Right lobe of liver (tissue), 6 donors: ENCODE data around the gene TSPAN14. TPM values are rescaled to one million over a fixed set of nuclear protein-coding genes. Genes with fewer than 3 reads are reported as not detected.
"Not testable (repeated sequence)": the region's sequence is repeated elsewhere in the genome, so short reads cannot be mapped to it uniquely, and the experiment has no call there.

Experiments used
- ATAC-seq, 4 donors: fragments of 200-7000 bp; cut with Tn5 transposase; one replicate each; pipeline ENCODE4 v1.9.1; 2020; ENCODE audit warnings: mild to moderate bottlenecking in 4 of 4, moderate library complexity in 4 of 4
- DNase-seq, 3 donors: peaks; one replicate each; pipeline ENCODE4 v3.0.0-alpha.2; 2020
- H3K27ac ChIP-seq, 3 donors: fragments of 200-600 bp; one replicate each; pipeline ENCODE4 v1.8.0; 2022
- H3K27me3 ChIP-seq, 2 donors: fragments of 200-600 bp; one replicate each; pipeline ENCODE4 v1.8.0; 2022
- H3K36me3 ChIP-seq, 4 donors: fragments of 200-600 bp; sonication (generic) in 1 of 4; one replicate each; pipeline versions ENCODE4 v1.5.1 to v1.8.0; 2017 to 2022; ENCODE audit warnings: control low read depth in 1 of 4
- H3K4me1 ChIP-seq, 4 donors: fragments of 200-600 bp; sonication (generic) in 1 of 4; one replicate each; pipeline versions ENCODE4 v1.5.1 to v1.8.0; 2017 to 2022; ENCODE audit warnings: control low read depth in 1 of 4
- H3K4me3 ChIP-seq, 3 donors: fragments of 200-600 bp; one replicate each; pipeline ENCODE4 v1.8.0; 2022
- H3K9me3 ChIP-seq, 4 donors: fragments of 200-600 bp; sonication (generic) in 1 of 4; one replicate each; pipeline versions ENCODE4 v1.5.1 to v1.8.0; 2017 to 2022; ENCODE audit warnings: control low read depth in 1 of 4
- POLR2A ChIP-seq: fragments of 450-650 bp; IDR thresholded peaks from one replicate; pipeline ENCODE4 v1.6.1; 2017; ENCODE audit warnings: antibody characterized with exemption, mild to moderate bottlenecking
- WGBS: methylation state at CpG from one replicate; pipeline ENCODE4 v1.1.6; 2018; ENCODE audit warnings: low coverage, low lambda C conversion rate; ENCODE audit not compliant: insufficient coverage; ENCODE audit errors: missing lambda C conversion rate; 5-methylcytosine and 5-hydroxymethylcytosine counted together
- intact Hi-C, 2 donors: fragments of 100-400 bp; cut with DNase I; formaldehyde crosslinking; loops; one replicate each; pipeline versions ENCODE4 v1.11.2 to v1.14.1; 2022
- total RNA-seq, 6 experiments: library from RNA; depleted of rRNA in 2 of 6; stranded (reverse); fragments of >200 nt in 2 of 6; fragmentation: NEBNext Ultra II Directional in 3 of 6; extraction: Animal tissue kit (Norgen Biotek cat#: 25700) in 3 of 6; gene quantifications; one replicate each; pipeline versions ENCODE4 v1.1.0 to v1.2.4, GENCODE V29; 2016 to 2023
- TF ChIP-seq, protein P1 (sequence below), 4 donors: fragments of 200-600 bp in 3 of 4; fragments of 450-650 bp in 1 of 4; IDR thresholded peaks; one replicate each; pipeline versions ENCODE4 v1.5.1 to v1.8.0; 2016 to 2022; ENCODE audit warnings: antibody characterized with exemption in 4 of 4, mild to moderate bottlenecking in 2 of 4
- donor health status: DM: no; HTN: yes; CAD: no.
- donor health status: DM: no; HTN: no; CAD: no.
- donor health status: DM: no; HTN: no; CAD: no.
- donor health status: DM: no; HTN: yes; CAD: no.
- donor health status: DM: no; HTN: yes; CAD: no.

The TSPAN14 gene
- total RNA-seq, 6 experiments from 2014 or later: 22.1 to 39.0 (median 28.4) TPM

DNA sequence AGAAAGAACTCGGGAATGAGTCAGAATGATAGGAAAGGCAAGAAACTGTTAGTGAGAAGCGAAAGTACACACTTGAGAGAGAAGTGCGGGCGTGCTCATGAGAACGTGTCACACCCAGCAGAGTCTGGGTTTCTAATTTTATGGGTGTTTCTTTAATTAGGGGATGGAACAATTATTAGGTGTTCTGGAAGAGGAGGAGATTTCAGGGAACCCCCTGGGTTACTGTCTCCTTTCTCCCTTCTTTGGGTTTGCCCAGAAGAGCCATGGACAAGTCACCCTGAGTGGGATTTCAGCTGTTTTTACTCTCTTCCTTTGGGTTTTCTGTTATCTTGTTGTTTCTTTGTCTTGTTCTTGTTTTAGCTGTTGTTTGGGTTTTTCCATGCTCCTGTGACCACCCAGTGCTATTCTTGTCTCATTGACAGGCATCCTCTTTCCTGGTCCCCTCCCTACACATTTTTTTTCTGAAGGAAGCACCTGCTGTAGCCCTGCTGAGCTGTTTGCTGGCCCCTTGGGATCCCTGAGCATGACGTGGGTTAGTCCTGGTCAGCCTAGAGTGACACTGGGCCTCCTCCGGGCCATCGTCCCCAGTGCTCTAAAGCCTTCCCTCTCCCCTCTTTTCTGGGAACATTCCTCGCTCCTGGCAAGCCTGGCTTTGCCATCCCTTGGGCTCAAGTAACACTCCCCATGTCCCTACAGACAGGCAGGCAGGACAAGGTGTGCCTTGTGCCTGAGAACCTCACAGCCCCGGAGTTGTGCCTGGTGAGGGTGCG is 87.1 kb downstream of the TSPAN14 start:
- 81% methylated on average over 9 of the region's 11 CpGs for WGBS
- H3K4me1 ChIP-seq: no peaks in the 10 kb centered on the region
- H3K27me3 ChIP-seq: no peaks in the 10 kb centered on the region
- H3K9me3 ChIP-seq: no peaks in the 10 kb centered on the region
- peak; percentile 15 to 48 (median 35) for ATAC-seq
- H3K27ac ChIP-seq: no peak overlapping the region
- TF ChIP-seq, protein P1, sequence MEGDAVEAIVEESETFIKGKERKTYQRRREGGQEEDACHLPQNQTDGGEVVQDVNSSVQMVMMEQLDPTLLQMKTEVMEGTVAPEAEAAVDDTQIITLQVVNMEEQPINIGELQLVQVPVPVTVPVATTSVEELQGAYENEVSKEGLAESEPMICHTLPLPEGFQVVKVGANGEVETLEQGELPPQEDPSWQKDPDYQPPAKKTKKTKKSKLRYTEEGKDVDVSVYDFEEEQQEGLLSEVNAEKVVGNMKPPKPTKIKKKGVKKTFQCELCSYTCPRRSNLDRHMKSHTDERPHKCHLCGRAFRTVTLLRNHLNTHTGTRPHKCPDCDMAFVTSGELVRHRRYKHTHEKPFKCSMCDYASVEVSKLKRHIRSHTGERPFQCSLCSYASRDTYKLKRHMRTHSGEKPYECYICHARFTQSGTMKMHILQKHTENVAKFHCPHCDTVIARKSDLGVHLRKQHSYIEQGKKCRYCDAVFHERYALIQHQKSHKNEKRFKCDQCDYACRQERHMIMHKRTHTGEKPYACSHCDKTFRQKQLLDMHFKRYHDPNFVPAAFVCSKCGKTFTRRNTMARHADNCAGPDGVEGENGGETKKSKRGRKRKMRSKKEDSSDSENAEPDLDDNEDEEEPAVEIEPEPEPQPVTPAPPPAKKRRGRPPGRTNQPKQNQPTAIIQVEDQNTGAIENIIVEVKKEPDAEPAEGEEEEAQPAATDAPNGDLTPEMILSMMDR (IDR thresholded peaks at IDR 0.05): no peak
- no peak for TF ChIP-seq POLR2A
- no peak for DNase-seq
- H3K36me3 ChIP-seq: no peaks in the 10 kb centered on the region
- intact Hi-C loops: no loop called here
- no peak overlapping the region for H3K4me3 ChIP-seq

DNA sequence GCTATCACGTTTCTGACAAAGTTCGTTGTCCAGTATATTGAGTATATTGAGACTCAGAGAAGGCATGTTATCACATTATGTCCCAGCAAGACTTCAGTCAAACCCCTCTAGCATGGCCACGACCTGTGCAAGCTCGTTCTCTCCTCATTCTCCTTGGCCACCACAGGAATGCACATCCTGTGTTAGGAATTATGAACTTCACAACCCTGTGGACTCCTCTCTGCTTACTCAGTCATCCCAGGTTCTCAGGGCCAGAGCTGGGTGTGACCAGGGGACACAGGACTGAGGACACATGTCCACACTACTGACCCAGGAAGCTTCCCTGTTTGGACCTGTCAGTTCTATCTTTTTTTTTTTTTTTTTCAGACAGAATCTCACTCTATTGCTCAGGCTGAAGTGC is 87.9 kb downstream of the TSPAN14 start:
- WGBS: 85% methylated on average over 2 of the region's 4 CpGs
- no peak for ATAC-seq
- intact Hi-C loops: no loop called here
- Histone ChIP-seq H3K27ac (no peak overlapping the region), H3K36me3 (no peaks in the 10 kb centered on the region), H3K4me1 (no peaks in the 10 kb centered on the region), H3K27me3 (no peaks in the 10 kb centered on the region), H3K9me3 (no peaks in the 10 kb centered on the region), H3K4me3 (no peak overlapping the region)
- DNase-seq: no peak
- TF ChIP-seq, protein P1 (IDR thresholded peaks at IDR 0.05): no peak
- no peak for TF ChIP-seq POLR2A

DNA sequence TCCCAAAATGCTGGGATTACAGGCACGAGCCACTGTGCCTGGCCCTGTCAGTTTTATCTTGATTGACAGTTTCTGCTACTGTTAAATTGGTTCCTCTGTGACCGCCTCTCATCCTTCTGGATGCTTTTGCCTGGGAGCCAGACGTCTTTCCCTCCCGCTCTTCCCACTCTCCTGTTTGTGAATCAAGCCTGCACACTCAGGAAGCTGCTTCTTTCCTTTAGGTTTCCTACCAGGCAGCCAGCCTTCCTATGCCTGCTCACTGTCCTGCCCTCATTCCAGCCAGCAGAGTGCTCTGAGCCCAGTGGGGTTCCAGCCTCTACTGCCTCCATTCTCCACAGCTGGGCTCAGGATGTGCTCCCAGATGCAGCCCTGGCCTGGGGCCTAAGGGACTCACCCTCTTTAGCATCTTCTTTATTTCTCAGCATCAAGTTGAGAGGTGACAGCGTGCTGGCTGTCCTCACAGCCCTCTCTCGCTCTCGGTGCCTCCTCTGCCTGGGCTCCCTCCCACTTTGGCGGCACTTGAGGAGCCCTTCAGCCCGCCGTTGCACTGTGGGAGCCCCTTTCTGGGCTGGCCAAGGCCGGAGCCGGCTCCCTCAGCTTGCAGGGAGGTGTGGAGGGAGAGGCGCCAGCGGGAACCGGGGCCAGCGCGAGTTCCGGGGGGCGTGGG is 88.7 kb downstream of the TSPAN14 start:
- no peak for ATAC-seq

DNA sequence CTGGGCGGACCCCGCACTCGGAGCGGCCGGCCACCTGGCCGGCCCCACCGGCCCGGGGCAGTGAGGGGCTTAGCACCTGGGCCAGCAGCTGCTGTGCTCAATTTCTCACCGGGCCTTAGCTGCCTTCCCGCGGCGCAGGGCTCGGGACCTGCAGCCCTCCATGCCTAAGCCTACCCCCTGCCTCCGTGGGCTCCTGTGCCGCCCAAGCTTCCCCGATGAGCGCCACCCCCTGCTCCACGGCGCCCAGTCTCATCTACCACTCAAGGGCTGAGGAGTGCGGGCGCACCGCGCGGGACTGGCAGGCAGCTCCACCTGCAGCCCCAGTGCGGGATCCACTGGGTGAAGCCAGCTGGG is 89.2 kb downstream of the TSPAN14 start:
- H3K9me3 ChIP-seq, H3K36me3 ChIP-seq, intact Hi-C loops, H3K27ac ChIP-seq, H3K4me1 ChIP-seq, H3K4me3 ChIP-seq, H3K27me3 ChIP-seq, DNase-seq, ATAC-seq: not testable (repeated sequence)
- no CpG with 5 or more reads among the region's 25 CpGs for WGBS

More for the DNA sequence above, 88.7 kb downstream of the TSPAN14 start:
- H3K27ac ChIP-seq: no peak overlapping the region
- no peaks in the 10 kb centered on the region for H3K9me3 ChIP-seq
- no peaks in the 10 kb centered on the region for H3K36me3 ChIP-seq
- TF ChIP-seq, protein P1 (IDR thresholded peaks at IDR 0.05): no peak
- TF ChIP-seq POLR2A: no peak
- intact Hi-C loops: no loop called here
- H3K4me1 ChIP-seq: no peaks in the 10 kb centered on the region
- DNase-seq: no peak
- no peak overlapping the region for H3K4me3 ChIP-seq
- no peaks in the 10 kb centered on the region for H3K27me3 ChIP-seq
- 80% methylated on average over 5 of the region's 19 CpGs for WGBS

DNA sequence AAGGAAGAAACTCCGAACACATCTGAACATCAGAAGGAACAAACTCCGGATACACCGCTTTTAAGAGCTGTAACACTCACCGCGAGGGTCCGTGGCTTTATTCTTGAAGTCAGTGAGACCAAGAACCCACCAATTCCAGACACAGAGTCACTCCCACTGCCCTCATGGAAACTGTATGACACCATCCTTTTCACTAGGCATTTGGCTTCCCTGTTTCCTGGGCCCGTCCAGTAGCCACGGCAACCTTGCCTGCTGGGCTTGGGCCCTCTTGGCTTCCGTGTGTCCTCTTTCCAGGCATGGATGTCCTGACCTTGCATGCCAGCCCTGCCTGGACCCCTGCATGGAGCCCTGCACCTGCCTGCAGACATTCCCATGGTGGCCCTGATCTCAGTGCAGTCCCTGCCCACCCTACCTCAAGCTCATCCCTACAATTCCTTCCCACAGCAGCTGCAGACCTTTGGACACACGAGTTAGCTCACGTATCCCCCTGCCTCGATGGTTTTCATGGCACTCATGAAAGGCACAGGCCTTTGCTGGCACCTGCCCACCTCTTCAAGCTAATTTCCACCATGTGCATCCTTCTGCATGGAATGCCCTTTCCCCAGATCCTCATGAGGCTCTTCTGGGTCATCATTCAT is 90.3 kb downstream of the TSPAN14 start:
- WGBS: 77% methylated on average over 5 of the region's 12 CpGs
- H3K27me3 ChIP-seq: no peaks in the 10 kb centered on the region
- H3K27ac ChIP-seq: no peak overlapping the region
- no peak overlapping the region for H3K4me3 ChIP-seq
- intact Hi-C loops: no loop called here
- H3K4me1 ChIP-seq: no peaks in the 10 kb centered on the region
- TF ChIP-seq POLR2A: no peak
- TF ChIP-seq, protein P1 (IDR thresholded peaks at IDR 0.05): no peak
- H3K9me3 ChIP-seq: no peaks in the 10 kb centered on the region
- H3K36me3 ChIP-seq: no peaks in the 10 kb centered on the region
- ATAC-seq (no peak), DNase-seq (no peak)
